Endodermal cell (in vitro differentiated cells): Measurements from ENCODE around the gene SCN8A. TPM values are rescaled to one million over a fixed set of nuclear protein-coding genes. Genes with fewer than 3 reads are reported as not detected.

Experiments
- DNase-seq: peaks from one replicate; pipeline ENCODE4 v3.0.0-alpha.2; 2017
- H3K27ac ChIP-seq: 2 replicates; pipeline ENCODE4 v1.5.1; 2013; ENCODE audit warnings: mild to moderate bottlenecking, low read depth, low read length, moderate library complexity
- H3K27me3 ChIP-seq: 2 replicates; pipeline ENCODE4 v1.6.1; 2013; ENCODE audit warnings: mild to moderate bottlenecking, low read length, moderate library complexity; ENCODE audit not compliant: insufficient read depth, control insufficient read depth, poor library complexity, severe bottlenecking
- H3K36me3 ChIP-seq: 2 replicates; pipeline ENCODE4 v1.7.0; 2013; ENCODE audit warnings: mild to moderate bottlenecking, low read length, moderate library complexity; ENCODE audit not compliant: control insufficient read depth, insufficient read depth
- H3K4me1 ChIP-seq: one replicate; pipeline ENCODE4 v1.7.0; 2013; ENCODE audit warnings: low read length; ENCODE audit not compliant: control insufficient read depth, insufficient read depth
- H3K4me3 ChIP-seq: 2 replicates; pipeline ENCODE4 v1.5.1; 2013; ENCODE audit warnings: mild to moderate bottlenecking, low read length, moderate library complexity
- H3K9ac ChIP-seq: 2 replicates; pipeline ENCODE4 v1.6.1; 2013; ENCODE audit warnings: mild to moderate bottlenecking, low read length, moderate library complexity; ENCODE audit not compliant: poor library complexity, severe bottlenecking; ENCODE audit errors: extremely low read depth
- H3K9me3 ChIP-seq: 2 replicates; pipeline ENCODE4 v1.6.1; 2013; ENCODE audit warnings: mild to moderate bottlenecking, low read length, moderate library complexity; ENCODE audit not compliant: control insufficient read depth
- H3K27ac Mint-ChIP-seq: 2 replicates; pipeline ENCODE4 v1.8.0; 2020; ENCODE audit warnings: mixed read lengths
- H3K27me3 Mint-ChIP-seq: 2 replicates; pipeline ENCODE4 v1.8.0; 2021; ENCODE audit warnings: mild to moderate bottlenecking, mixed read lengths; ENCODE audit not compliant: insufficient read depth
- H3K36me3 Mint-ChIP-seq: 2 replicates; pipeline ENCODE4 v1.8.0; 2020; ENCODE audit warnings: low read depth, mixed read lengths
- H3K4me1 Mint-ChIP-seq: 2 replicates; pipeline ENCODE4 v1.8.0; 2020; ENCODE audit warnings: mixed read lengths
- H3K4me3 Mint-ChIP-seq: 2 replicates; pipeline ENCODE4 v1.8.0; 2020; ENCODE audit warnings: mild to moderate bottlenecking, moderate library complexity, mixed read lengths
- H3K9me3 Mint-ChIP-seq: 2 replicates; pipeline ENCODE4 v1.8.0; 2020; ENCODE audit warnings: mild to moderate bottlenecking, mixed read lengths
- WGBS, 2 experiments: methylation state at CpG; one replicate each; pipeline versions ENCODE4 v1.1.5 to v1.1.7; 2013; ENCODE audit warnings: missing lambda C conversion rate in 2 of 2, mixed read lengths in 1 of 2; ENCODE audit not compliant: insufficient coverage in 1 of 2, insufficient read length in 1 of 2; 5-methylcytosine and 5-hydroxymethylcytosine counted together
- total RNA-seq, 2 donors: library from RNA; stranded (reverse); fragmentation: NEBNext Ultra II Directional in 1 of 2; extraction: Animal tissue kit (Norgen Biotek cat#: 25700) in 1 of 2; gene quantifications; 2 replicates in 1 of 2; 3 replicates in 1 of 2; pipeline ENCODE4 v1.2.1, GENCODE V29; 2021
- TF ChIP-seq, protein P1 (sequence below): fragments of 200-600 bp; sonication (generic); conservative IDR thresholded peaks from 2 replicates; pipeline ENCODE4 v1.5.0; 2021; ENCODE audit warnings: antibody characterized with exemption, mild to moderate bottlenecking

The SCN8A gene
- total RNA-seq, 2 donors from 2014 or later = 9.5 to 9.7 TPM

DNA sequence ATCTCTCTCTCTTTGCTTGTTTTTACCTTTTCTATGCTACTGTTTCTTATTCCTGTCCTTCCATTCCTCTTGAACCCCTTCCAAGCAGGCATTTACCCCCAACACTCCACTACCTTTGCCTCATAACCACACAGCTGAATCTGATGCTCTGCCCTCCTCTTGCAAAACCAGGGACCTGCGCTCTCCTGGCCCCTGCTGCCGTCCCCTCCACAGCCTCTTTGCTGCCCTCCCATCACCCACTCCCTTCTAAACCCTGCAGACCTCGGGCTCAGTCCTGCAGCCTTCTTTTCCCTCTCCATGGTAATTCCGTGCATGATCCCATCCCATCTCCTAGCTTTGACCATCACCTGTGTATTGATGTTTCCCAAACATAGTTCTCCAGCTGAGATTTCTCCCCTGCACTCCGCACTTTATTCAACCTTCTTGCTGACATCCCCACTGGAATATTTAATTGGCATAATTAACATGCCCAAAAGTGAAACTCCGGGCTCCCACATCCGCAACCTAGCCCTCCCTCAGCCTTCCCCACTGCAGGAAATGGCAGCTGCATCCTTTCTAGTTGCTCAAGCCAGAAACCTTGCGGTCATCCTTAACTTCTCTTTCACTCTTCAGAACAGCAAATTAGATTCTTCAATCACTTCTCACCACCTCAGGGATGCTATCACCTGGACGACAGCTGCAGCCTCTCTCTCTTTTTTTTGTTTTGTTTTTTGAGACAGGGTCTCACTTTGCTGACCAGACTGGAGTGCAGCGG is 241.5 kb downstream of the SCN8A start:
- TF ChIP-seq, protein P1, sequence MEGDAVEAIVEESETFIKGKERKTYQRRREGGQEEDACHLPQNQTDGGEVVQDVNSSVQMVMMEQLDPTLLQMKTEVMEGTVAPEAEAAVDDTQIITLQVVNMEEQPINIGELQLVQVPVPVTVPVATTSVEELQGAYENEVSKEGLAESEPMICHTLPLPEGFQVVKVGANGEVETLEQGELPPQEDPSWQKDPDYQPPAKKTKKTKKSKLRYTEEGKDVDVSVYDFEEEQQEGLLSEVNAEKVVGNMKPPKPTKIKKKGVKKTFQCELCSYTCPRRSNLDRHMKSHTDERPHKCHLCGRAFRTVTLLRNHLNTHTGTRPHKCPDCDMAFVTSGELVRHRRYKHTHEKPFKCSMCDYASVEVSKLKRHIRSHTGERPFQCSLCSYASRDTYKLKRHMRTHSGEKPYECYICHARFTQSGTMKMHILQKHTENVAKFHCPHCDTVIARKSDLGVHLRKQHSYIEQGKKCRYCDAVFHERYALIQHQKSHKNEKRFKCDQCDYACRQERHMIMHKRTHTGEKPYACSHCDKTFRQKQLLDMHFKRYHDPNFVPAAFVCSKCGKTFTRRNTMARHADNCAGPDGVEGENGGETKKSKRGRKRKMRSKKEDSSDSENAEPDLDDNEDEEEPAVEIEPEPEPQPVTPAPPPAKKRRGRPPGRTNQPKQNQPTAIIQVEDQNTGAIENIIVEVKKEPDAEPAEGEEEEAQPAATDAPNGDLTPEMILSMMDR = no peak
- Histone ChIP-seq H3K9me3 (no peaks in the 10 kb centered on the region), H3K9ac (no peak overlapping the region), H3K4me1 (peaks cover 25% of the 10 kb centered on the region), H3K4me3 (no peak overlapping the region), H3K27ac (no peak overlapping the region), H3K36me3 (no peaks in the 10 kb centered on the region), H3K27me3 (no peaks in the 10 kb centered on the region)
- 67 to 75% methylated on average over 9 to 10 of the region's 10 CpGs for WGBS, 2 experiments
- DNase-seq = peak; percentile 44
- Mint-ChIP-seq H3K4me1 (peaks cover 44% of the 10 kb centered on the region), H3K27me3 (peaks cover 37% of the 10 kb centered on the region), H3K4me3 (no peak overlapping the region), H3K27ac (no peak overlapping the region), H3K9me3 (no peaks in the 10 kb centered on the region), H3K36me3 (no peaks in the 10 kb centered on the region)

DNA sequence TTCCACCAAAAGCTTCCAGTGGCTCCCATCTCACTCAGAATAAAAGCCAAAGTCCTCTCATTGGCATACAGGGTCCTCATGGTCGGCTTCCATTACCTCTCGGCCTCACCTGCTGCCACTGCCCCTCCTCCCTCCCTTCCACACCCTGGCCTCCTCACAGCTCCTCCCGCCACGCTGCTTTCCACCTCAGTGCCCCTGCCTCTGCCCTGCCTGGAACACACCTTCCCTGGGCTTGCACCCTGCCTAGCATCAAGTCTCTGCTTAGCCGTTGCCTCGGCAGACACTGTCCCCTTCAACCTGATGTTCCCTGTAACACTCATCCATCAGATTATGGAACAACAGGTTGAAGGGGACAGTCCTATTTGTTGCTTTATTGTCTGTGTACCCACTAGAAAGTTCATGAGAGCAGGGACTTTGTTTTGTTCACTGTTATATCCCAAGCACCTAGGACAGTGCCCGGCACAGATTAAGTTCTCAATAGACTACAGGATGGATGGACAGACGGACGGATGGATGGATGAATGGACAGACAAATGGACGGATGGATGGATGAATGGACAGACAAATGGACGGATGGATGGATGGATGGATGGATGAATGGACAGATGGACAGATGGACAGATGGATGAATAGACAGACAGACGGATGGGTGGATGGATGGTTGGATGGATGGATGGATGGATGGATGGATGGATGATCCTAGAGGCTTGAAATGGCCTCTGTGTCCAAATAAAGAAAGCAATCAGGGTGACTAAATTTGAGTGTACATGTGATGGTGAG is 242.6 kb downstream of the SCN8A start:
- Mint-ChIP-seq H3K27me3 (peaks cover 37% of the 10 kb centered on the region), H3K9me3 (no peaks in the 10 kb centered on the region), H3K4me3 (no peak overlapping the region), H3K4me1 (peaks cover 41% of the 10 kb centered on the region), H3K27ac (no peak overlapping the region), H3K36me3 (no peaks in the 10 kb centered on the region)
- Histone ChIP-seq H3K4me3 (no peak overlapping the region), H3K27me3 (no peaks in the 10 kb centered on the region), H3K27ac (no peak overlapping the region), H3K9ac (no peak overlapping the region), H3K9me3 (no peaks in the 10 kb centered on the region), H3K4me1 (peaks cover 28% of the 10 kb centered on the region), H3K36me3 (no peaks in the 10 kb centered on the region)
- TF ChIP-seq, protein P1 = no peak
- DNase-seq = no peak
- WGBS, 2 experiments = 70% methylated on average over 11 to 12 of the region's 12 CpGs

DNA sequence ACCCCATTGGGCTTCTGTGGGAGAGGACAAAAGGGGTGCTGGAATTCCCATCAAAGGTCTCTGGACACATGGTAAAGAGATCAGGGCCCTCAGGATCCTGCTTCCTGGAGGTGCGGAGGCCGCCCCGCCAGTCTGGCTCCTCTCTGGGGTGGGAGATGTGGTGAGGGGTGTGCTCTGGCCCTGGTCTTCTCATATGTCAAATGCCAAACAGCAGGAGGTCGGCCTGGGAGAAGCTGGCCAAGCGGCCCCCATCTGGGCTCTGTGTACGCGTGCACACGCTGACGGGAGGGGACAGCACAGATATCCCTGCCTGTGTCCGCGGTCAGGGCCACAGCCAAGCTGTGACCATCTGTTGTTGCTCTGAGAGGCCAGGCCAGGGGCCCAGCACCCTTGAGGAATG is 243.4 kb downstream of the SCN8A start:
- H3K27ac Mint-ChIP-seq = no peak overlapping the region
- no peak overlapping the region for H3K9ac ChIP-seq
- peaks cover 44% of the 10 kb centered on the region for H3K27me3 Mint-ChIP-seq
- H3K4me1 Mint-ChIP-seq = peaks cover 33% of the 10 kb centered on the region
- TF ChIP-seq, protein P1 = no peak
- H3K9me3 Mint-ChIP-seq = no peaks in the 10 kb centered on the region
- H3K4me3 ChIP-seq = no peak overlapping the region
- no peaks in the 10 kb centered on the region for H3K36me3 ChIP-seq
- H3K27ac ChIP-seq = no peak overlapping the region
- peaks cover 24% of the 10 kb centered on the region for H3K4me1 ChIP-seq
- no peak overlapping the region for H3K4me3 Mint-ChIP-seq
- H3K9me3 ChIP-seq = no peaks in the 10 kb centered on the region
- H3K36me3 Mint-ChIP-seq = no peaks in the 10 kb centered on the region
- WGBS, 2 experiments = 91 to 95% methylated on average over 5 to 11 of the region's 11 CpGs
- no peaks in the 10 kb centered on the region for H3K27me3 ChIP-seq
- no peak for DNase-seq
